Measurements from ENCODE around the gene VCL.

GRCh38 chr10:74088722-74089121 lies 90.8 kb downstream of the VCL start:
- TF ChIP-seq EZH2 (IDR thresholded peaks at IDR 0.05) (no peak), POLR2AphosphoS5 (IDR thresholded peaks at IDR 0.05; ENCODE audit: borderline replicate concordance, low read depth, low read length) (no peak)

All from SK-N-MC (cell line).